ENCODE data around the gene TTC3.
"Not testable (repeated sequence)": the region's sequence is repeated elsewhere in the genome, so short reads cannot be mapped to it uniquely, and the experiment has no call there.

Gene TTC3

DNA sequence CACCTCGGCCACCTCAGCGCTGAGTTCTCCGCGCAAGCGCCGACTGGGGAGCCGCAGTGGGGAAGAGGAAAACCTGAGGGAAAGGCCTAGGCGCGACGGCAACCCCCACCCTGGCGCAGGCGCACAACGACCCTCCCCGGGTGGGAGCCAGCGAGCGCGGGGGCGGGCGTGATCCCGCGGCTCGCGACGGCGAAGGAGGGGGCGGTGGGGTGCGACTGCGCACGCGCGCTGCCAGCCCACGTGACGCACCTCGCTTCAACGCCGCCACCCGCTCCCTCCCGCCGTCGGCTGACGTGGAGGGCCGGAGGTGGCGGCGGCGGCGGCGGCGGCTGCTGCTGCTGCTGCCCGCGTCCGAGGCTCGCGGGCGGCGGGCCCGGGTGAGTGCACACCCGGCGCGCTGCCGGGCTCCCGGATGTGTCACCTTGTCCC is at the start of gene TTC3, which contains the start of gene PIGP:
TTC3 (plus strand) TSS at position 267 of the 429 bp plus-strand sequence. CDS start 14,004 bp downstream, outside the sequence.
PIGP (minus strand) TSS at position 84 of the 429 bp plus-strand sequence. CDS start 556 bp downstream, outside the sequence.
- DNase-seq (ENCODE audit: low read depth) = peak; percentile 67

DNA sequence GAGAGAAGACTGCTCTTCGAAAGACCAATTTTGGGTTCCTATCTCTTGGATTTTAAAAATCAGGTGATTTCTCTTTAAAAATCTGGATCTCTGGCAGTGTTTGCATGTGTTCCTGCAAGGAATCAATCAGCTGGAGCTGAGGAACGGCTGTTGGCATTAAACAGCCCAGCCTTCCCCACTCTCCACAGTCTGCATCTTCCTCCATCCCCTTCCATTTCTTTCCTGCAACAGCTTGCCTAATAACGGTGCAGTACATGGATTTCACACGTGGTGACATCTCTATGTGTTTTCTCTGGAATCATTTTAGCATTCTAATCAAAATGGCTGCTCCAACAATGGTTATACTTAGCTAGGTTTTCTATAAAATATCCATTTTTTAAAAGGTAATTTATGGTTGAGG is 46.6 kb upstream of the TTC3 start:
- DNase-seq (ENCODE audit: low read depth) = no peak

DNA sequence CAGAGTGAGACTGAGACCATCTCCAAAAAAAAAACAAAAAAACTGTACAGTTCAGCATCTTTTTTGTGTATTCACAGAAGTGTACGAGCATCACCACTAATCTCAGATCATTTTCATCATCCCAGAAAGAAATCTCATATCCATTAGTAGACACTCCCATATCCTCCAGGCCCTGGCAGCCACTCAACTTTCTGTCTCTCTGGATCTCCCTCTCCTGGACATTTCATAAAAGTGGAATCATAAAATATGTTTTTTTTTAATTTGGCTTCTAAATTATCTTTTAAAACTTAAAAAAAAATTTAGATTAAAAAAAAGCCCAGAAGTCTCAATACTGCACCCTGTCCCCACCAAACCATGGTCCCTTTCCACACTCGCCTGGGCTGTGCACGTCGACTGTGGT is 44.5 kb upstream of the TTC3 start:
- no peak for DNase-seq (ENCODE audit: low read depth)

DNA sequence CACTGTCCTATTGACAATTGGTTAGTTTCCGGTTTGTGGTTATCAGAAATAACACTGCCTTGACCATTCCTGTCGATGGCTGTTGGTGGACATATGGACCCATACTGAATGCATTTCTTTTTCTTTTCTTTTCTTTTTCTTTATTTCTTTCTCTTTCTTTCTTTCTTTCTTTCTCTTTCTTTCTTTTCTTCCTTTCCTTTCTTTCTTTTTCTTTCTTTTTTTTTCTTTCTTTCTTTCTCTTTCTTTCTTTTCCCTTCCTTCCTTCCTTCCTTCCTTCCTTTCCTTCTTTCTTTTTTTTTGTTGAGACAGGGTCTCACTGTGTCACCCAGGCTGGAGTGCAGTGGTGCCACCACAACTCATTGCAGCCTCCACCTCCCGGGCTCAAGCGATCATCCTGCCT is 42.2 kb upstream of the TTC3 start:
- no peak for DNase-seq (ENCODE audit: low read depth)

GRCh38 chr21:37032293-37032692 is 40.8 kb upstream of the TTC3 start:
- DNase-seq (ENCODE audit: low read depth) = no peak

DNA sequence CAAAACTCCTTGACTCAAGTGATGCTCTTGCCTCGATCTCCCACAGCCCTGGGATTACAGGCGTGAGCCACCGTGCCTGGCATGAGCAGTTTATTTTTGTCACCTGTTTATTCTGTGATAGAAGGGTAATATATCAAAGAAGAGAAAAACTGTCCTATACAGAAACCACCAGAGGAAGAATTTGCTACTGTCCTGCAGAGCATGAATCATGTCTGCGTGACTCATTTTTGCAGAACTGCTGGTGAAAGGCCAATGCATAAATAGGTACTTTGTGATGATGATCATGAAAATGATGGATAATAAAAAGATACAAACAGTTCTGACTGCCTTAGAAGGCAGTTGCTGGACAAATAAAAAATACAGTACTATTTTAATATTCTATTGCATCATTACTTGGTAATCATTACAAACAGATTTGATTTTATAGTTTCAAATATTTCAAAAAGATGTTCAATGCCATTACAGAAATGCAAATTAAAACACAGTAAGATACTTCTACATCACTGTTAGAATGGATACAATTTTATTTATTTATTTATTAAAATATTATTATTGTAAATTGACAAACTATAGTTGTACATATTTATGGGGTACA is 40.1 kb upstream of the TTC3 start:
- DNase-seq (ENCODE audit: low read depth) = peak; percentile 30

- DNase-seq (ENCODE audit: low read depth) = not testable (repeated sequence)
These were observed 38.7 kb upstream of the TTC3 start for GRCh38 chr21:37034394-37034793.

DNA sequence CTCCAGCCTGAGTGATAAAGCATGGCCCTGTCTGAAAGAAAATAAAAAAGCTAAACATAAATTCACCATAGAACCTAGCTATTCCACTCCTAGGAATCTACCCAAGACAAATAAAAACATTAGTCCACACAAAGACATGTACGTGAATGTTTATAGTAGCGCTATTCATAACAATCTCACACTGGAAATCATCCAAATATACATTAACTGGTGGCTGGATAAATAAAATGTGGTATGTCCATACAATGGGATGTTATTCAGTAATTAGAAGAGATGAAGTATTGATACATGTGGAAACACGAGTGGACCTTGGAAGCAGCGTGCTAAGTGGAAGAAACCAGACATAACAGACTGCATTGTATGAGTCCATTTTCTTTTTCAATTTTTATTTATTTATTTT is 36.9 kb upstream of the TTC3 start:
- no peak for DNase-seq (ENCODE audit: low read depth)

GRCh38 chr21:37039411-37040075 is 33.5 kb upstream of the TTC3 start:
- no peak for DNase-seq (ENCODE audit: low read depth)

DNA sequence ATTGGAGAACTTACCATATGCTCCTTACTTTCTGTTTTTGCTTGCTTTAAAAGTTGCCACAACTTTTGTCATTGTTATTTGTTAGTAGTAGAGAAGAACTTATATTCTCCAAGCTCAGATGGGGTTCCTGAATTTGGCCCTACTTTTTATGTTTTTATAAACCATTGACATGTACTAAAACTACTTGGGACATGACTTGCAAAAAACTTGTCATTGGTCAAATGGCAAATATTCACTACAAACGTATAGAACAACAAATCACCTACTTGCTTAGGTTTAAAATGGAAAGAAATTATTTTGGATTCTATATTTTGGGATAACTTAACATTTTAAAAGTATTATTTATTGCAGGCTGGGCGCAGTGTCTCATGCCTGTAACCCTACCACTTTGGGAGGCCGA is 32.8 kb upstream of the TTC3 start:
- DNase-seq (ENCODE audit: low read depth) = no peak

DNA sequence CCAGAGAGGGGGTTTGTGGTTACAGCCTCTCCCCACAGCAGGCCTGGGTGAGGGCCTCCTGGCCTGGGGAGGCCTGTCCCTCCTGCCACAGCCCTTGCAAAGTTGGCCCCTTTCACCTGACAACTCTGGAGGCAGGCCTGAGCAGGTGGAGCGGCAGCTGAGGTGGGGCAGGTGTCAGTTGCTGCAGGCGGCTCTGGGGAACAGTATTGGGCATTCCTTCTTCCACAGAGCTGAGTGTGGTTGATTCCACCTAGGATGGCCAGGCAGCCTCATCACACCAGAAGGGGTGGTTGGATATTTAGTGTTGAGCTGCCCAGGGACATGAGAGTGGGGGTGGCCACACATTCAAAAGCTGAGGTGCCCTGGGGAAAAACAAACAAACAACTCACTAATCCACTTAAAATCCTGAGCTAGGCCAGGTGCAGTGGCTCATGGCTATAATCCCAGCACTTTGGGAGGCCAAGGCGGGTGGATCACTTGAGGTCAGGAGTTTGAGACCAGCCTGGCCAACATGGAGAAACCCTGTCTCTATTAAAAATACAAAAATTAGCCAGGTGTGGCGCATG is 31.3 kb upstream of the TTC3 start:
- no peak for DNase-seq (ENCODE audit: low read depth)

DNA sequence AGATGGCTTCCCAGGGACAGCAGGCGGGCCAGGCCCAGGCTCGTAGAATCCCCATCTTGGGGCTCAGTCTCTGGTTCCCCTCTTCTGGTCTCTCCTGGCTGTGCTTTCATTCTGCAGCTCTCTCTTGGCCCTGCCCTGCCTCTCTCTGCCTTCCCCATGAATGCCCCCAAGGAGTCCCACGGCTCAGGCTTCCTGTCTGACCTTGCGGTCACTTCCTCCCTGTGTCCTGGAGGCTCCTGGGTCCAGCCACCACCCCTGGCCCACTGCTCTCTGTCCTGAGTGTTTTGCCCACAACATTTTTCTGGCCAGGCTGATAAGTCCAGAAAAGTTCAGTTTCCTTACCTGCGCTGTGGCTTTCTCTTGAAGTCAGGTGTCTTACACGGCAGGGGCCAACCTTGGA is 29.2 kb upstream of the TTC3 start:
- DNase-seq (ENCODE audit: low read depth) = no peak

DNA sequence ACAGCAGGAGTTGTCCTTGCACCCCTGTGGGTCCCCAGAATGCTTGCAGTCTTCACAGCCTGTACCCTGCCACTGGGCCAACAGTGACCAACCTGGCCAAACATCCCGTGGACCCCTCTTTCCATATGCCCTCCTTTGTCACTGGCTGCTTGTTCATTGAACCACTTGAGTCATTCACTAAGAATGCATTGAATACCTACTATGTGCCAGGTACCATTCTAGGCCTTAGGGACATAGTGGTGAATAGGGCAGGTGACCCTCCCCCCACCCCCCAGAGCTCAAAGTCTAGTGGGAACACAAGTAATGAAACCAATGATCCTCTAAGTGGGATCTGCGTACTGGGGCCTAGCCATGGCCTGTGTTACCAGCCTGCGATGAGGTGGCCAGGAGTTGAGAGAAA is 28.4 kb upstream of the TTC3 start:
- DNase-seq (ENCODE audit: low read depth) = no peak

- no peak for DNase-seq (ENCODE audit: low read depth)
These were observed 27.9 kb upstream of the TTC3 start for GRCh38 chr21:37045149-37045548.

DNA sequence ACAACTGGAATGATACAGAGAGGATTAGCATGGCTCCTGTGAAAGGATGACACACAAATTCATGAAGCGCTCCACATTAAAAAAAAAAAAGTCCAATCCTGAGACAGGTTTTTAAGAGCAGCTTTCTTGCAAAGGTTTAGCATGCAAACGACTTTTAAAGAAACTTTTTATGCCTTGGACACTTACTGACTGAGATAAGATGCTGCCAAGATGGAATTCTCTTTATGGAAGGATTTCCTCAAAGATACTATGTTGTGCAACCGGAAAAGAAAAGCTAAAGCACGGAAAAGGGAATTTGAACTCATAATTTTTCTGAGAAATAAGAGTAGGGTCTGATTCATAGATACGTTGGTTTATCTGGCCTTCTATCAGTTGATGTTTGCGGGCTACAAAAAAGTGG is 27.5 kb upstream of the TTC3 start:
- no peak for DNase-seq (ENCODE audit: low read depth)

- no peak for DNase-seq (ENCODE audit: low read depth)
These were observed 26.0 kb upstream of the TTC3 start for GRCh38 chr21:37047079-37047478.

GRCh38 chr21:37049741-37050140 is 23.3 kb upstream of the TTC3 start:
- DNase-seq (ENCODE audit: low read depth) = not testable (repeated sequence)

DNA sequence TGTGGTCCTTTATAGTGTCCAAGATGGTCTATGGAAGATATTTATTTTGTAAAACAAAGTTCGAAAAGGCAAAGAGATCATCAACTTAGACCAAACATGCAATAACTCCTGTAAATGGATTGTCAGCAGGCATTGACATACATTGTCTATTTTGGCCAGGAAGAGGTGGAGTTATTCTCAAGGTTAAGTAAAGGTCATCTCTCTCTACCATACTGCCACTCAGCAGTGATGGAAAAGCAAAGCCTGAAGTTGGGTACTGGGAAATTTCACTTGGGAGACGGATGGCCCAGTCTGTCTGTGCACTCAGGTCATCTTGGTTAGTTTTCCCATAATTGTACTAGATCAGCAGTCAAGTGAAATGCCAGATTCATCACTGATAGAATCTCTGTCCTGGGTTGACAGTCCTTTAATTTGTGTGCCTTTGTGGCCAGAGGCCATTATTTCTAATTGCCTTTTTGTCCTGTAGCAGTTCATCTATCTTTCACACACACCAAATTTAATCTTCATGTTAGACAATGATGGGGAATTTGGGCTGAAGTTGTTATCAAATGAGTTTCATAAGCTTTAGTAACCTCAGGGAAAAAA is 17.7 kb upstream of the TTC3 start:
- DNase-seq (ENCODE audit: low read depth) = no peak

DNA sequence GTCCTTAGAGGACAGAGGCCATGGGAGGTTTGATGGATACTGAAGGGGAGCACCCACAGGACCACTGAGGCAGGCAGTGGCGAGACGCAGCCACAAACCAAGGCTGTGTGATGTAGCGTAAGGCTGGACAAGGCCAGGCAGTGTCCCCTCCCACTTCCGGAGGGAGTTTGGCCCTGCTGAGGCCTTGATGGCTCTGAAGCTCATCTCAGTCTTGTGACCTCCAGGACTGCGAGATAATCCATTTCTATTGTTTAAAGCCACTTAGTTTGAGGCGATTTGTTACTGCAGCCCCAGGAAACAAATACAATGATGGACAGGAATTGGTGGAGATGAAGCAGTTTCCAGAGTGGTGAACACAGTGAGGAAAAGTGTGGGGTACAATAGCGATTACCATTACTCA is 15.4 kb upstream of the TTC3 start:
- no peak for DNase-seq (ENCODE audit: low read depth)

DNA sequence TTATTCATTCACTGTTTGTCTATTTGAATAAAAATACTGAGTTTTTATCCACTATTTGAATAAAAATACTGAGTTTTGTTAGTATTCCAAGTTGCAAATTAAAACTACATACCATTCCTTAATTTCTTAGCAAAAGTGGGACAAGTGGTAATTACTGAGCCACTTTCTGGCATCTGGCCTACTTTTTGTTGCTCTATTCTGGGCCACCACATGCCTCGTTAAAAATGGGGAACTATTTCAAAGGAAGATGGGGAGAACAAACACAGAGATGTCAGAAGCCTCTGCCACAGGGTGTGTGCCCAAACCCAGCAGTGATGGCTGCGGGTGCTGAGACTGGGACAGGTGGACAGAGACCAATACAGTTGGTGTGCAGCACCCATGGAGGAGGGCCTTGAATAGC is 14.8 kb upstream of the TTC3 start:
- DNase-seq (ENCODE audit: low read depth) = no peak

DNA sequence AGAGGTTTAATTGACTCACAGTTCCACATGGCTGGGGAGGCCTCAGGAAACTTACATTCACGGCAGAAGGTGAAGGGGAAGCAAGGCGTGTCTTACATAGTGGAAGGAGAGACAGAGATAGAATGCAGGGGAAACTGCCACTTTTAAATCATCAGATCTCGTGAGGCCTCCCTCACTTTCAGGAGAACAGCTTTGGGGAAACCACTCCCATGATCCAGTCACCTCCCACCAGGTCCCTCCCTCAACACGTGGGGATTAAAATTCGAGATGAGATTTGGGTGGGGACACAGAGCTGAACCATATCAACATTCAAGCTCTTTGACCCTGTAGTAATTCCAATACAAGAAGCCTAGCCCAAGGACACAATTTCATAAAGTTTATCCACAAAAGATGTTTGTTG is 13.9 kb upstream of the TTC3 start:
- DNase-seq (ENCODE audit: low read depth) = no peak

- peak; percentile 88 for DNase-seq (ENCODE audit: low read depth)
These were observed 12.8 kb upstream of the TTC3 start for GRCh38 chr21:37060296-37060695.

DNA sequence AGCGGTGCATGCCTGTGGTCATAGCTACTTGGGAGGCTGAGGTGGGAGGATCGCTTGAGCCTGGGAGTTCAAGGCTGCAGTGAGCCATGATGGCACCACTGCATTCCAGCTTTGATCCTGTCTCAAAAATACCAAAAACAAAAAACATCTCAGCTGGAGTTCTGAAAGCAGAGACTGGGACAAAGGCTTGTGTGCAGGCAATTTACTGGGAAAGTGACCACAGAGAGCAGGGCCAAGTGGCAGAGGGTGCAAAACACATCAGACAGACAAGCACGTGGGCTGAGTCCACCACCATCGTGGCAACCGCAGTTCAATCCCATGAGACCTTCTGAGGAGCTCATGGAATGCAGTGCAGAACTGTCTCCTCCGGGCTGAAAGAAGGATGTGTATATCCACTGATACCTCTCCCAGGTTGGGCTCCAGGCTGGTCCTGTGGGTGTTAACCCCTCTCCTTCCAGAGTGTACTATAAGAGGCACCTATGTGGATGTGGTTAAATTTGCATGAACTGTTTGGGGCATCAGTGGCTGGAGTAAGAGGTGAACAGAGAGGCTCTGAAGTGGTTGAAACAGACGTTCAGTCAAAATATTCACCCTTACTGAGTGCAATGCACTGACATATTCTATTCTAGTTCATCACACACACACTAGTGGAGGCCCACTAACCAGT is 11.0 kb upstream of the TTC3 start:
- DNase-seq (ENCODE audit: low read depth) = no peak
